ENCODE data around the gene SLC35F1.

SLC35F1 gene

DNA sequence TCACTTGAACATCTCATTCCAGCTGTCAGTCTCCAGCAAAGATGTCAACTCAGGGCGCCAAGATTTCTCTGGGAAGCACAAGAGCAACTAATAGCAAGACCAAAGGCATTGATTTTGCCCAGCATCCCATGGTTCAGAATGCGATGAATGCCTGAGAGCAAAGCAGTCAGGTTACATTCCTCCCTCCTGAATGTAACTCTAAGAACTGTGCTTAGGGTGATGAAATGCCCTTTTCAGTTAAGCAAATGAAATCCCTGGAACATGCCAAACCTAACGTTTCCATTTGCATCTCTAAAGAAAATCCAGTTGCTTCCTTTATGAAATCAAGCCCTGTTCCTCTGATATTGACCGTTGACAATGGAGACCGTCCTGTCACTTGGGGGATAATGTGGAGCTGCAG is 417.1 kb downstream of the SLC35F1 start:
- ChIA-PET CTCF (no interaction called here), POLR2A (no interaction called here)
- no peak for TF ChIP-seq ZNF384 (IDR thresholded peaks at IDR 0.05)
- TF ChIP-seq ELF4 (IDR thresholded peaks at IDR 0.05): no peak
- no peak for TF ChIP-seq L3MBTL2 (conservative IDR thresholded peaks at IDR 0.05)
- TF ChIP-seq FOXA1 (IDR thresholded peaks at IDR 0.05): no peak
- no peak for TF ChIP-seq SUZ12 (IDR thresholded peaks at IDR 0.05)
- no peak for TF ChIP-seq BHLHE40 (IDR thresholded peaks at IDR 0.05; ENCODE audit: borderline replicate concordance)
- no peak for TF ChIP-seq SP1 (IDR thresholded peaks at IDR 0.05)
- TF ChIP-seq PKNOX1 (IDR thresholded peaks at IDR 0.05): no peak
- TF ChIP-seq NFRKB (IDR thresholded peaks at IDR 0.05): no peak
- no peak for TF ChIP-seq CTBP1 (IDR thresholded peaks at IDR 0.05; ENCODE audit: borderline replicate concordance)
- no peak for TF ChIP-seq HDGF (IDR thresholded peaks at IDR 0.05; ENCODE audit: borderline replicate concordance)
- no peak for TF ChIP-seq FOXK2 (IDR thresholded peaks at IDR 0.05)
- no peak for TF ChIP-seq LEF1 (IDR thresholded peaks at IDR 0.05; ENCODE audit: borderline replicate concordance)
- no peak for DNase-seq (ENCODE audit: extremely low spot score)

DNA sequence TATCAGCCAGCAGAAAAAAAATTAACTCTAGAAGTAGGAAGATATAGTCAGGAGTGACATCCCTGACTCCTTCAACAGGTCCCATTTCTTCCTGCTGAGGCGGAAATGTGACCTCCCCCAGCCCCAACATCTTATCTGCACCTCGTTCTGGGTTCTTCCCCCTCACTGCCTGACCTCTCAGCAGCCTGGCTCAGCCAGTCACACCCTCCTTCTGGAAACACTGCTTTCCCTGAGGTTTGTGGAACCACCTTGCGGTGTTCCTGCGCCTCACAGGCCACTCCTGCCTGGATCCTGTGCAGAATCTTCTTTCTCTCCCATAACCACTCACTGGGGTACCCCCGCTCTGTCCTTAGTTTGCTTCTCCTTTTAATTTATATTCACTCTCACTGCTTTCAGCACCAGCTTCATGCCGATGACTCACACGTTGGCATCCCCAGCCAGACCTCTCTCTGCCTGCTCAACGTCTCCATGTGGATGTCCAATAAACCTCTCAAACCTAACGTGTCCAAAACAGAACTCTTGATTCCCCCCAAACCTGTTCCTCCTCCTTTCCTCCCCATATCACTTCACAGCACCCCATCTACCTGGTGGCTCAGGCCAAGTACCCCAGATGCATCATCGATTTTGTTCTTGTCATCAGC is 418.3 kb downstream of the SLC35F1 start:
- DNase-seq (ENCODE audit: extremely low spot score): no peak
- POLR2A ChIA-PET: no interaction called here
- CTCF ChIA-PET: no interaction called here
- TF ChIP-seq SP1 (IDR thresholded peaks at IDR 0.05): no peak
- no peak for TF ChIP-seq TARDBP (IDR thresholded peaks at IDR 0.05)
- TF ChIP-seq NFRKB (IDR thresholded peaks at IDR 0.05): no peak
- no peak for TF ChIP-seq SUZ12 (IDR thresholded peaks at IDR 0.05)
- TF ChIP-seq ARNT (IDR thresholded peaks at IDR 0.05): no peak
- no peak for TF ChIP-seq FOXM1 (IDR thresholded peaks at IDR 0.05; ENCODE audit: borderline replicate concordance)
- no peak for TF ChIP-seq ZNF384 (IDR thresholded peaks at IDR 0.05)
- TF ChIP-seq ELF4 (IDR thresholded peaks at IDR 0.05): no peak
- TF ChIP-seq CTBP1 (IDR thresholded peaks at IDR 0.05; ENCODE audit: borderline replicate concordance): no peak
- no peak for TF ChIP-seq BHLHE40 (IDR thresholded peaks at IDR 0.05; ENCODE audit: borderline replicate concordance)
- TF ChIP-seq HDGF (IDR thresholded peaks at IDR 0.05; ENCODE audit: borderline replicate concordance): no peak
- no peak for TF ChIP-seq PKNOX1 (IDR thresholded peaks at IDR 0.05)
- TF ChIP-seq L3MBTL2 (conservative IDR thresholded peaks at IDR 0.05): no peak

GRCh38 chr6:118326712-118327111 is 419.6 kb downstream of the SLC35F1 start:
- ChIA-PET POLR2A (no interaction called here), CTCF (no interaction called here)
- no peak for TF ChIP-seq FOXA1 (IDR thresholded peaks at IDR 0.05)
- TF ChIP-seq ELF4 (IDR thresholded peaks at IDR 0.05): no peak
- TF ChIP-seq CTBP1 (IDR thresholded peaks at IDR 0.05; ENCODE audit: borderline replicate concordance): no peak
- no peak for TF ChIP-seq HDGF (IDR thresholded peaks at IDR 0.05; ENCODE audit: borderline replicate concordance)
- no peak for TF ChIP-seq ARNT (IDR thresholded peaks at IDR 0.05)
- TF ChIP-seq SP1 (IDR thresholded peaks at IDR 0.05): no peak
- TF ChIP-seq LEF1 (IDR thresholded peaks at IDR 0.05; ENCODE audit: borderline replicate concordance): no peak
- TF ChIP-seq BHLHE40 (IDR thresholded peaks at IDR 0.05; ENCODE audit: borderline replicate concordance): no peak
- TF ChIP-seq FOXM1 (IDR thresholded peaks at IDR 0.05; ENCODE audit: borderline replicate concordance): no peak
- no peak for DNase-seq (ENCODE audit: extremely low spot score)

- ChIA-PET POLR2A (no interaction called here), CTCF (no interaction called here)
- TF ChIP-seq PKNOX1 (IDR thresholded peaks at IDR 0.05): no peak
- no peak for TF ChIP-seq FOXA1 (IDR thresholded peaks at IDR 0.05)
- TF ChIP-seq TARDBP (IDR thresholded peaks at IDR 0.05): no peak
- TF ChIP-seq NFRKB (IDR thresholded peaks at IDR 0.05): no peak
- TF ChIP-seq CTBP1 (IDR thresholded peaks at IDR 0.05; ENCODE audit: borderline replicate concordance): no peak
- no peak for TF ChIP-seq ZNF384 (IDR thresholded peaks at IDR 0.05)
- DNase-seq (ENCODE audit: extremely low spot score): no peak
Measured at GRCh38 chr6:118327237-118327636, 420.2 kb downstream of the SLC35F1 start.

DNA sequence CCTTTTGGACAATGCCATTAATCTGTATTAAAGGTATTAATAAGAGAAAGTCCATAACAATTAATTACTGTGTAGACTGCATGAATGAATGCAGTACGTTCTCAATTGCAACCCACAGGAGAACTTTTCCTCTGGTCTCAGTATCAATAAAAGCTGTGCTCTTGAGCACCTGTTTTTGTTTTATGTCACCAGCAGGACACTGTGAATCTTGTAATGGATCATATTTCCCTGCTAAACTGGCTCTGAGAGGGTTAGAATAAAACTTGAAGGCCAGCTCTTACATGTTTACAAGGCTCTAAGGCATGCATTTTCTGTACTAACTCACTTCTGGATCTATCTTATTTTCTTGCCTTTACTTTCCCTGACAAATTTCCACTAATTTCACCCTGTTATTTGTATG is 426.7 kb downstream of the SLC35F1 start:
- DNase-seq (ENCODE audit: extremely low spot score): no peak
- CTCF ChIA-PET: no interaction called here

GRCh38 chr6:118334634-118335033 is 427.6 kb downstream of the SLC35F1 start:
- TF ChIP-seq SUZ12 (IDR thresholded peaks at IDR 0.05) (no peak), SP1 (IDR thresholded peaks at IDR 0.05) (no peak), L3MBTL2 (conservative IDR thresholded peaks at IDR 0.05) (no peak), NFRKB (IDR thresholded peaks at IDR 0.05) (no peak)
- CTCF ChIA-PET: no interaction called here
- no peak for DNase-seq (ENCODE audit: extremely low spot score)
- POLR2A ChIA-PET: no interaction called here

More for the DNA sequence above, 426.7 kb downstream of the SLC35F1 start:
- TF ChIP-seq BHLHE40 (IDR thresholded peaks at IDR 0.05; ENCODE audit: borderline replicate concordance): no peak
- TF ChIP-seq CTBP1 (IDR thresholded peaks at IDR 0.05; ENCODE audit: borderline replicate concordance): no peak
- no peak for TF ChIP-seq L3MBTL2 (conservative IDR thresholded peaks at IDR 0.05)
- TF ChIP-seq LEF1 (IDR thresholded peaks at IDR 0.05; ENCODE audit: borderline replicate concordance): no peak
- no peak for TF ChIP-seq SP1 (IDR thresholded peaks at IDR 0.05)
- TF ChIP-seq FOXA1 (IDR thresholded peaks at IDR 0.05): no peak
- POLR2A ChIA-PET: no interaction called here

DNA sequence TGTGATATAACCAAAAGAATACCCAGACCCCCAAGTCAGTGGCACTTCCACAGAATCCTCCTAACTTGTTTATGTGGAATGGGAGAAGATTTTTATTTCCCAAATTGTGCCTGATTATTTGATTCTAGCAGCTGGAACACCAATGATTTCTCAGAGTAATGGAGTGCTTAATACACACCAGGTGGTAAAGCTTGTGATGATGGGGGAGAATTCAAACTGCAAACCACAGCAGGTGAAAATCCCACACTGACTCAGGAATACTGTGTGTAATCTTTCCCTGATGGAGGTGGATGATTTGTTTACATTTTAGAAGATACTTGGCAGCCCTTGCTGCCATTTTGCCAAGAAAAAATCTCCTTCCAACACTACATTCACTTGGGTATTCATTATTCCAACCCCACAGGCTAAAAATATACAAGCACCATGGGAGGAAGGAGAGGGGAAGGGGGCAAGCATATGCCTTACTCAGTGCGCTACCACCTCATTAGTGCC is 428.3 kb downstream of the SLC35F1 start:
- POLR2A ChIA-PET: no interaction called here
- TF ChIP-seq CTBP1 (IDR thresholded peaks at IDR 0.05; ENCODE audit: borderline replicate concordance): no peak
- no peak for TF ChIP-seq PKNOX1 (IDR thresholded peaks at IDR 0.05)
- TF ChIP-seq FOXM1 (IDR thresholded peaks at IDR 0.05; ENCODE audit: borderline replicate concordance): no peak
- no peak for TF ChIP-seq TARDBP (IDR thresholded peaks at IDR 0.05)
- no peak for TF ChIP-seq ELF4 (IDR thresholded peaks at IDR 0.05)
- TF ChIP-seq BHLHE40 (IDR thresholded peaks at IDR 0.05; ENCODE audit: borderline replicate concordance): no peak
- TF ChIP-seq SP1 (IDR thresholded peaks at IDR 0.05): no peak
- DNase-seq (ENCODE audit: extremely low spot score): no peak
- CTCF ChIA-PET: no interaction called here
